LHCN-M2 (cell line): ENCODE measurements around the gene SON. TPM values are rescaled to one million over a fixed set of nuclear protein-coding genes. Genes with fewer than 3 reads are reported as not detected.
"Not testable (repeated sequence)": the region's sequence is repeated elsewhere in the genome, so short reads cannot be mapped to it uniquely, and the experiment has no call there.

Experiments
- DNase-seq: peaks from one replicate; pipeline ENCODE4 v3.0.0-alpha.2; 2012; ENCODE audit warnings: low read depth
- total RNA-seq: library from RNA; depleted of rRNA; stranded (reverse); fragments of >200 nt; gene quantifications from 2 replicates; pipeline ENCODE4 v1.2.3, GENCODE V29; 2014

SON gene
- total RNA-seq, 1 experiment from 2014 or later = 217 TPM

- DNase-seq = no peak
Observed at GRCh38 chr21:33569991-33570390, 27.2 kb downstream of the SON start.

GRCh38 chr21:33572350-33572749, 29.5 kb downstream of the SON start:
- DNase-seq = no peak

- not testable (repeated sequence) for DNase-seq
Observed at GRCh38 chr21:33576741-33577141, 33.9 kb downstream of the SON start.

GRCh38 chr21:33578214-33578613, 35.4 kb downstream of the SON start:
- peak; percentile 30 for DNase-seq

- peak; percentile 14 for DNase-seq
Observed at GRCh38 chr21:33578959-33579542, 36.2 kb downstream of the SON start.

DNA sequence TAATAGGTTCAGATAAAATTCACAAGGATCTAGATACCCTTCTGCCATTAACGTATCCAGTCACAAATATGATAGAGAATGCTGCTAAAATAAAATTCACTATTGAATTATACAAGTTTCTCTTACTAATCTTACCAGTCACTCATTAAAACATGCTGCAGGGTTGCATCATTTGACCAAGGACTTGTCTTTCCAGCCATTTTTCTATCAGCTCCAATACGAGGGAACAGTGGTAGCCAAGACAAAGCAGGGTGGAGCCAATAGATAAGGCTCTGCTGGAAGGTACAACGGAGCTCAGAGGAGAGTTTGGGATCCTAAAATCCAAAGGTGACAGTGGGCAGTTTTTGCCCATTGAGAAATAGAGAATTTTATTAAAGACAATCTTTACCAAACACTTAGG, 41.6 kb downstream of the SON start:
- DNase-seq = no peak

DNA sequence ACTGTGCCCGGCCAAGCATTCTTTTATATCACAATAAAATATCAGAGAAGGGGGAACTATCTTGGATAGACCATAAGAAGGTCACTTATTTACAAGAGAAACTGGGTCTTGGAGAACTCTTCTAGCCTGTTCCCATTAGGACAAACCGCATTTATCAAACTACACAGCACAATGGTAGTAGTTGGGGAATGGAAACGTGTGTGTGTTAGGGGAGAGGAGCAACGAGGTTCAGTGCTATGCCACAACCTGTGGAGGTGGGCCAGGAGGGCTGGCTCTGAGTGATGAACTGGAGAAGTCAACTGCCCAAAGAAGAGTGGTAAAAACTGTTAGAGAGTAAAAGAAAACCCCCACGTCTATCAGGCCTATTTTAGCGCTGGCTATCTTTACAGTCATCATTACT, 44.1 kb downstream of the SON start:
- no peak for DNase-seq

GRCh38 chr21:33587792-33588484, 45.1 kb downstream of the SON start:
- peak; percentile 40 for DNase-seq

GRCh38 chr21:33588485-33589335, 45.9 kb downstream of the SON start, which contains the start of gene DONSON:
Gene DONSON (minus strand): TSS chr21:33588684. CDS start chr21:33588641, 43 bp downstream.
- DNase-seq = peak; percentile 79

- no peak for DNase-seq
Observed at GRCh38 chr21:33598051-33598450, 55.2 kb downstream of the SON start.

- no peak for DNase-seq
Observed at GRCh38 chr21:33608559-33608958, 65.7 kb downstream of the SON start.

GRCh38 chr21:33611006-33611744, 68.3 kb downstream of the SON start:
- no peak for DNase-seq

DNA sequence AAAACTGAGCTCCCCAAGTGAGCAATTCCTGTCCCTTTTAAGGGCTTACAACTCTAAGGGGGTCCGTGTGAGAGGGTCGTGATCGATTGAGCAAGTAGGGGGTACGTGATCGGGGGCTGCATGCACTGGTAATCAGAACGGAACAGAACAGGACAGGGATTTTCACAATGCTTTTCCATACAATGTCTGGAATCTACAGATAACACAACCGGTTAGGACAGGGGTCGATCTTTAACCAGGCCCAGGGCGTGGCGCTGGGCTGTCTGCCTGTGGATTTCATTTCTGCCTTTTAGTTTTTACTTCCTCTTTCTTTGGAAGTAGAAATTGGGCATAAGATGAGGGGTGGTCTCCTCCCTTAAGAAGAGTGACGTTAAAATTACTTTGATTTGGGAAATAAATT, 74.7 kb downstream of the SON start:
- not testable (repeated sequence) for DNase-seq

DNA sequence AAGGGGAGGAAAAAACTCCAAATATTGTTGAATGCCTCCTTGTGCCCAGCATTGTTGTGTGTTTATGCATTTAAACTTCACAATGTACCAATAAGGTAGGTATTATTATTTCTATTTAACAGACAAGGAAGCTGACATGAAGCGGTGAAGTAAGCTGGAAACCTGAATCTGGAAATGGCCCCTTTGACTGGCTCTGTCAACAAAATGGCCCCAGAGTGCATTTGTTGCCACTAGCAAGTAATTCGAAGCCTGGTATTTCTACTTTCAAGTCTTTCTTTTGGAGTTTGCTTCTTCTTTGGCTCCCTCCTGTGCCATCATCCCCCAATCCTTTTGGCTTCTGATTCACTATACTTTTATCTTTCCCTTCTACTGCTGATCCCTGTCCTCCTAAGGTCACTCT, 75.6 kb downstream of the SON start:
- no peak for DNase-seq

GRCh38 chr21:33619726-33620125, 76.9 kb downstream of the SON start:
- no peak for DNase-seq

DNA sequence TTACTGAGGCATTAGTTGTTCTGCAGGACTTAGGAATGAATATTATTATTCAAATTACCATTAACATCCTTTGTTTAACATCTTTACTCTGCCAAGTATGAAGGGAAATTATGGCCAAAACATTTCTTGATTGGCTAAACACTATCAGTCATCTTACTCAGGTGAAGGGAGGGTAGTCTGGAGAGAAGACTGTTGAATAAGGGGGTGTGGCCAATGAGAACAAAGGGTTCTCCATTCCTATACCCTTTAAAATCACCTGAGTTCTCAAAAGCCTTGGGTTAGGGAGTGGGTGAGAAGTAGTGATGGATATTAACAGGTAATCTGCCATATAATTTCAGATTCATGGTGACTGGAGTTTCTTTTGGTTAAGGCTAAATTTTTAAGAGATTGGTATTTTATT, 79.4 kb downstream of the SON start:
- no peak for DNase-seq

DNA sequence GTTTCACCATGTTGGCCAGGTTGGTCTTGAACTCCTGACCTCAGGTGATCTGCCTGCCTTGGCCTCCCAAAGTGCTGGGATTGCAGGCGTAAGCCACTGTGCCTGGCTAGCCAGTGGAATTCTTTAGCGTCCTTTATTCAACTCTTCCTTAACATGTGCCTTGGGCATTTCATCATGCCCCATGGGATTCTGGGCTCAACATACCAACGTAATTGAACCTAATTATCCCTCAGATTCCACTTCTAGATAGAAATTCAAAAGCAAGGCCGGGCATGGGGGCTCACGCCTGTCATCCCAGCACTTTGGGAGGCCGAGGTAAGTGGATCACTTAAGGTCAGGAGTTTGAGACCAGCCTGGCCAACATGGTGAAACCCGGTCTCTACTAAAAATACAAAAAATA, 83.3 kb downstream of the SON start:
- not testable (repeated sequence) for DNase-seq
